ENCODE data around the gene TKT. TPM values are rescaled to one million over a fixed set of nuclear protein-coding genes. Genes with fewer than 3 reads are reported as not detected.

The TKT gene
- polyA plus RNA-seq, 4 donors: 58.8 to 407 (median 128) TPM

DNA sequence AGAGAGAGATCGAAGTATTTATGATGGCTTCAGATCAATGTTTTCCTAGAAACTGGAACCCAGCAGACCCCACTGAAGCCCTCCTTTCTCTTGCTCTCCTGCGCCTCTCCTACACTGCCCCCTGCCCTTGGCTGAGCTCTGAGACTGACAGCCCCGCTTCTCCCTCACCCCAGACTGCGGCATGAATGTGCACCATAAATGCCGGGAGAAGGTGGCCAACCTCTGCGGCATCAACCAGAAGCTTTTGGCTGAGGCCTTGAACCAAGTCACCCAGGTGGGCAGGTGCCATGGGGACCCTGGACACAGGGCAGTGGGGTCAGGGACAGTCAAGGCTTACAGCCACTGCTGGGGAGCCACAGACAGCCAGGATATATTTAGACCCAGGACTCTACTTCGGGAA lies 71.1 kb downstream of the TKT start:
- no peaks in the 10 kb centered on the region for H3K27me3 ChIP-seq (ENCODE audit: control insufficient read depth in 3 of 3, insufficient read depth in 3 of 3, low read length in 3 of 3)
- H3K27ac ChIP-seq (ENCODE audit: low read depth in 1 of 3, low read length in 2 of 3): no peak overlapping the region
- FAIRE-seq: no peak
- H3K9me3 ChIP-seq (ENCODE audit: control insufficient read depth in 2 of 2, insufficient read depth in 1 of 2, low read depth in 1 of 2, low read length in 1 of 2): no peaks in the 10 kb centered on the region
- H3K4me1 ChIP-seq (ENCODE audit: control insufficient read depth in 3 of 3, insufficient read depth in 2 of 3, low read depth in 1 of 3, low read length in 2 of 3): peaks cover 0 to 15% (median 2%) of the 10 kb centered on the region in 3 donors
- no peak overlapping the region for H3K4me3 ChIP-seq (ENCODE audit: low read depth in 1 of 3, low read length in 3 of 3)
- WGBS, 3 donors: 91 to 94% (median 93%) methylated on average over 7 of the region's 7 CpGs
- no peak for DNase-seq
- H3K36me3 ChIP-seq (ENCODE audit: control insufficient read depth in 3 of 3, insufficient read depth in 2 of 3, low read depth in 1 of 3, low read length in 3 of 3): peaks cover 34 to 89% (median 52%) of the 10 kb centered on the region in 3 donors

DNA sequence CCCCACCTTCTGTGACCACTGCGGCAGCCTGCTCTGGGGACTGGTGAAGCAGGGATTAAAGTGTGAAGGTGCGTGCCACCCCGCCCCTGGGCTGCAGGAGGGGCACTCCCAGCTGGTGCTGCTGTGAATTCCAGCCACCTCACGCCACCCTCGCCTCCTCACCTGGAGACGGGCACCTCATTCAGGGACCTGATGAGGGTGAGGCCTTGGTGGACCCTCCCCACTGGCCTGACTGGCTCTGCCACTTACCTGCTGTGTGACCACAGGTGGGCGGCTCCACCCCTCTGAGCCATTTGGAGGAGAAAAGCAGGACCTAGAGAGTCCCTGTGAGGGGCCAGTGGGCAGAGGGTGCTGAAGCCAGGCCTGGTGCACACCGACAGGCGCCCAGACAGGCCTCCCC lies 72.3 kb downstream of the TKT start:
- no peak overlapping the region for H3K27ac ChIP-seq (ENCODE audit: low read depth in 1 of 3, low read length in 2 of 3)
- H3K36me3 ChIP-seq (ENCODE audit: control insufficient read depth in 3 of 3, insufficient read depth in 2 of 3, low read depth in 1 of 3, low read length in 3 of 3): peaks cover 27 to 89% (median 53%) of the 10 kb centered on the region in 3 donors
- 96 to 98% (median 96%) methylated on average over 9 of the region's 9 CpGs for WGBS, 3 donors
- no peaks in the 10 kb centered on the region for H3K9me3 ChIP-seq (ENCODE audit: control insufficient read depth in 2 of 2, insufficient read depth in 1 of 2, low read depth in 1 of 2, low read length in 1 of 2)
- FAIRE-seq: no peak
- peaks cover 0 to 10% (median 2%) of the 10 kb centered on the region in 3 donors for H3K4me1 ChIP-seq (ENCODE audit: control insufficient read depth in 3 of 3, insufficient read depth in 2 of 3, low read depth in 1 of 3, low read length in 2 of 3)
- no peaks in the 10 kb centered on the region for H3K27me3 ChIP-seq (ENCODE audit: control insufficient read depth in 3 of 3, insufficient read depth in 3 of 3, low read length in 3 of 3)
- DNase-seq: no peak
- H3K4me3 ChIP-seq (ENCODE audit: low read depth in 1 of 3, low read length in 3 of 3): no peak overlapping the region

DNA sequence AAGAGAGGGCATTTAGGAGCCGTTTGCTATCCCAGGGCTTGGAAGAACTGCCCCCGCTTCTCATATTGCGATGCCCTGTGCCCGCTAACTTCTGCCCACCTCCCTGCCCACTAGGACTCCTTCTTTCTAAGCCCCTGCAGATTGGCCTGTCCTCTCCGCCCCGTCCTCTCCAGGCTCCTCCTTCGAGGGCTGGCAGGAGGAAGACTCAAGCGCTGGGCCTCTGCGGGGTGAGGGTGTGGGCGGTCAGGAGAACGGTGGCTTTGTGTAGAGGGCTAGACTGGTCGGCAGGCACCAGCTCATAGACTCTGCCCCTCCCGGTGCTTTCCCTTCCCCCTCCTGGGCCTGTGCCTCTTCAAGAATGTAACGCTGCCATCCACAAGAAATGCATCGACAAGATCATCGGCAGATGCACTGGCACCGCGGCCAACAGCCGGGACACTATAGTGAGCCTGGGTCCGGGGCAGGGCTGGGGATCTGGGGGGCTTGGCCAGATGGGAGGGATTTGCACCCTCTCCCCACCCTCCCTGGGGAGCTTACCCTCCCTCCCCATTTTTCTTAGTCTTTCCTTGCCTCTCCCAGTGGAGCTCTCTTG lies 73.0 kb downstream of the TKT start:
- Histone ChIP-seq H3K27ac (ENCODE audit: low read depth in 1 of 3, low read length in 2 of 3) (no peak overlapping the region), H3K36me3 (ENCODE audit: control insufficient read depth in 3 of 3, insufficient read depth in 2 of 3, low read depth in 1 of 3, low read length in 3 of 3) (peaks cover 26 to 91% (median 54%) of the 10 kb centered on the region in 3 donors)
- DNase-seq: no peak

DNA sequence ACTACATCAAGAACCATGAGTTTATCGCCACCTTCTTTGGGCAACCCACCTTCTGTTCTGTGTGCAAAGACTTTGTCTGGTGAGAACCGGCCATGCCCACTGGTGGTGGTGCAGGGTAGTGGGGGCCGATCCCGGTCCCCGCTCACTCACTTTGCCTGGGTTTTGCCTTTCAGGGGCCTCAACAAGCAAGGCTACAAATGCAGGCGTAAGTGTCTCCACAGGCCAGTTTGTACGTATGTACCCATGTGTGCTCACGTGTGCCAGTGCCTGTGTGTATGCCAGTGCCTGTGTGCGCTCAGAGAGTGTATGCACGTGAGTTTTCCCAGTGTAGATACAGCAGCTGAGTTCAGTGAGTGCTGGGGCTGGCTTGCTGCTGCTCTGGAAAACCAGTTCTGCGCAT lies 74.3 kb downstream of the TKT start:
- peaks cover 26 to 87% (median 53%) of the 10 kb centered on the region in 3 donors for H3K36me3 ChIP-seq (ENCODE audit: control insufficient read depth in 3 of 3, insufficient read depth in 2 of 3, low read depth in 1 of 3, low read length in 3 of 3)
- H3K27ac ChIP-seq (ENCODE audit: low read depth in 1 of 3, low read length in 2 of 3): no peak overlapping the region
- no peaks in the 10 kb centered on the region for H3K9me3 ChIP-seq (ENCODE audit: control insufficient read depth in 2 of 2, insufficient read depth in 1 of 2, low read depth in 1 of 2, low read length in 1 of 2)
- no peaks in the 10 kb centered on the region for H3K4me1 ChIP-seq (ENCODE audit: control insufficient read depth in 3 of 3, insufficient read depth in 2 of 3, low read depth in 1 of 3, low read length in 2 of 3)
- WGBS, 3 donors: 91 to 97% (median 97%) methylated on average over 11 of the region's 11 CpGs
- no peak overlapping the region for H3K4me3 ChIP-seq (ENCODE audit: low read depth in 1 of 3, low read length in 3 of 3)
- DNase-seq: no peak
- no peaks in the 10 kb centered on the region for H3K27me3 ChIP-seq (ENCODE audit: control insufficient read depth in 3 of 3, insufficient read depth in 3 of 3, low read length in 3 of 3)
- no peak for FAIRE-seq

More for the DNA sequence above, 73.0 kb downstream of the TKT start:
- FAIRE-seq: no peak
- Histone ChIP-seq H3K9me3 (ENCODE audit: control insufficient read depth in 2 of 2, insufficient read depth in 1 of 2, low read depth in 1 of 2, low read length in 1 of 2) (no peaks in the 10 kb centered on the region), H3K27me3 (ENCODE audit: control insufficient read depth in 3 of 3, insufficient read depth in 3 of 3, low read length in 3 of 3) (no peaks in the 10 kb centered on the region), H3K4me1 (ENCODE audit: control insufficient read depth in 3 of 3, insufficient read depth in 2 of 3, low read depth in 1 of 3, low read length in 2 of 3) (peaks cover 0 to 7% (median 2%) of the 10 kb centered on the region in 3 donors), H3K4me3 (ENCODE audit: low read depth in 1 of 3, low read length in 3 of 3) (no peak overlapping the region)
- WGBS, 3 donors: 86 to 92% (median 89%) methylated on average over 20 of the region's 20 CpGs

DNA sequence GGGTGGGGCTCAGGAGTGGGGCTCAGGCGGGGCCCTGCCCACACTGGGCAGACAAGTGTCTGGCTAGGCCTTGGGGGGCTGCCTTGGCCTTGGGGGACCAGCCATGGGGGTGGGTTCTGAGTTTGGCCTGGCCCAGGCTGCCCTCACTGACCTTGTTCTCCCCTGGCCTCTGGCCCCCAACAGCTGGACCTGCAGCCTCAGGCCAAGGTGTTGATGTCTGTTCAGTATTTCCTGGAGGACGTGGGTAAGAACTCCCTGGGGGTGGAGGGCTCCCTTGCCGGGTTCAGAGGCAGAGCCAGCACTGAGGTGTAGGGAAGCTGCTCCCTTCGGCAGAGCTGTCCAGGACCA lies 74.8 kb downstream of the TKT start:
- Histone ChIP-seq H3K27me3 (ENCODE audit: control insufficient read depth in 3 of 3, insufficient read depth in 3 of 3, low read length in 3 of 3) (no peaks in the 10 kb centered on the region), H3K36me3 (ENCODE audit: control insufficient read depth in 3 of 3, insufficient read depth in 2 of 3, low read depth in 1 of 3, low read length in 3 of 3) (peaks cover 21 to 87% (median 53%) of the 10 kb centered on the region in 3 donors), H3K4me3 (ENCODE audit: low read depth in 1 of 3, low read length in 3 of 3) (no peak overlapping the region), H3K4me1 (ENCODE audit: control insufficient read depth in 3 of 3, insufficient read depth in 2 of 3, low read depth in 1 of 3, low read length in 2 of 3) (no peaks in the 10 kb centered on the region), H3K9me3 (ENCODE audit: control insufficient read depth in 2 of 2, insufficient read depth in 1 of 2, low read depth in 1 of 2, low read length in 1 of 2) (no peaks in the 10 kb centered on the region), H3K27ac (ENCODE audit: low read depth in 1 of 3, low read length in 2 of 3) (no peak overlapping the region)
- 73 to 81% (median 77%) methylated on average over 4 of the region's 4 CpGs for WGBS, 3 donors
- DNase-seq: no peak
- no peak for FAIRE-seq

DNA sequence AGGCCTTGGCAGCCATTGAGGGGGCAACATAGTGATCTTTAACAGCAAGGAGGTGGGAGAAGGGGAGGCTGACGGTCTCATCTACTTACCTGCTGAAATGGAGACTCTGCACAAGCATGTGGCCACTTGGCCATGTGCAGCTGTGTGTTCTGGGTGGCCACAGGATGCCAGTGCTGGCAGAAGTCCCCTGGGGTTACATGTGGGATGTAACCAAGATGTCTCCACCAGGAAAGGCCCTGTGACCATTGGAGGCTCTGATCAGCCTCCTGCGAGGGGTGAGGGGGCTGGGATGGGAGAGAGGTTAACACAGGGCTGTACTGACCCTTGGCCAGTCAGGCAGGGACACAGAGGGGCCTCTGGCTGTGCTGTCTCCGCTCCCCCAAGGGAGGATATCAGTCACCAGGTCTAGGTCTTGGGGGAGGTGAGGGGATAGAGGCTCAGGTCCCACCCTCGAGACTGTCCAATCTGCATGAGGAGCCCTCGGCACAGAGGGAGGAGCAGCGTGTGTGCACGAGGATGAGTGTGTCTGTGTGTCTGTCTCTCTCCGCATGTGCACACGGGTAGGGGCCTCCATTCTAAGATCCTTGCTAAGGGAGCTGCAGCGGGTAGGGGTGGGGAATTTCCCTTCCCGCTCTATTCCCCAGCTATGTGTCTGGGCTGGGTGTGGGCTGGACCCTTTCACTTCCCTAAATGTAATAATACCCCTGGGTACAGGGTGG lies 75.4 kb downstream of the TKT start:
- H3K27ac ChIP-seq (ENCODE audit: low read depth in 1 of 3, low read length in 2 of 3): no peak overlapping the region
- H3K4me3 ChIP-seq (ENCODE audit: low read depth in 1 of 3, low read length in 3 of 3): no peak overlapping the region
- no peak for DNase-seq
- no peaks in the 10 kb centered on the region for H3K4me1 ChIP-seq (ENCODE audit: control insufficient read depth in 3 of 3, insufficient read depth in 2 of 3, low read depth in 1 of 3, low read length in 2 of 3)
- 81 to 86% (median 84%) methylated on average over 11 of the region's 11 CpGs for WGBS, 3 donors
- no peaks in the 10 kb centered on the region for H3K9me3 ChIP-seq (ENCODE audit: control insufficient read depth in 2 of 2, insufficient read depth in 1 of 2, low read depth in 1 of 2, low read length in 1 of 2)
- FAIRE-seq: no peak
- peaks cover 18 to 87% (median 48%) of the 10 kb centered on the region in 3 donors for H3K36me3 ChIP-seq (ENCODE audit: control insufficient read depth in 3 of 3, insufficient read depth in 2 of 3, low read depth in 1 of 3, low read length in 3 of 3)
- no peaks in the 10 kb centered on the region for H3K27me3 ChIP-seq (ENCODE audit: control insufficient read depth in 3 of 3, insufficient read depth in 3 of 3, low read length in 3 of 3)

DNA sequence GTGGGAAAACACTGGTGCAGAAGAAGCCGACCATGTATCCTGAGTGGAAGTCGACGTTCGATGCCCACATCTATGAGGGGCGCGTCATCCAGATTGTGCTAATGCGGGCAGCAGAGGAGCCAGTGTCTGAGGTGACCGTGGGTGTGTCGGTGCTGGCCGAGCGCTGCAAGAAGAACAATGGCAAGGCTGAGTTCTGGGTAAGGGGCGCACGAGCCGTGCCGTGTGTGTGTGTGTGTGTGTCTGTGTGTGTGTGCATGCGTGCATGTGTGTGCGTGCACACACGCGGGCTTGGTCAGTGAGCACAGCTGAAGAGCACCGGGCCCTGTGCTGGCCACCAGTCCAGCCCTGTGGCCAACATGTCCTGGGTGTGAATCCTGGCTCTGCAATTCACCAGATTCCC lies 76.2 kb downstream of the TKT start:
- H3K27me3 ChIP-seq (ENCODE audit: control insufficient read depth in 3 of 3, insufficient read depth in 3 of 3, low read length in 3 of 3): no peaks in the 10 kb centered on the region
- H3K4me1 ChIP-seq (ENCODE audit: control insufficient read depth in 3 of 3, insufficient read depth in 2 of 3, low read depth in 1 of 3, low read length in 2 of 3): no peaks in the 10 kb centered on the region
- WGBS, 3 donors: 95 to 99% (median 95%) methylated on average over 19 to 20 of the region's 20 CpGs
- no peak overlapping the region for H3K4me3 ChIP-seq (ENCODE audit: low read depth in 1 of 3, low read length in 3 of 3)
- FAIRE-seq (no peak), DNase-seq (no peak)
- no peaks in the 10 kb centered on the region for H3K9me3 ChIP-seq (ENCODE audit: control insufficient read depth in 2 of 2, insufficient read depth in 1 of 2, low read depth in 1 of 2, low read length in 1 of 2)
- no peak overlapping the region for H3K27ac ChIP-seq (ENCODE audit: low read depth in 1 of 3, low read length in 2 of 3)
- peaks cover 18 to 88% (median 43%) of the 10 kb centered on the region in 3 donors for H3K36me3 ChIP-seq (ENCODE audit: control insufficient read depth in 3 of 3, insufficient read depth in 2 of 3, low read depth in 1 of 3, low read length in 3 of 3)

DNA sequence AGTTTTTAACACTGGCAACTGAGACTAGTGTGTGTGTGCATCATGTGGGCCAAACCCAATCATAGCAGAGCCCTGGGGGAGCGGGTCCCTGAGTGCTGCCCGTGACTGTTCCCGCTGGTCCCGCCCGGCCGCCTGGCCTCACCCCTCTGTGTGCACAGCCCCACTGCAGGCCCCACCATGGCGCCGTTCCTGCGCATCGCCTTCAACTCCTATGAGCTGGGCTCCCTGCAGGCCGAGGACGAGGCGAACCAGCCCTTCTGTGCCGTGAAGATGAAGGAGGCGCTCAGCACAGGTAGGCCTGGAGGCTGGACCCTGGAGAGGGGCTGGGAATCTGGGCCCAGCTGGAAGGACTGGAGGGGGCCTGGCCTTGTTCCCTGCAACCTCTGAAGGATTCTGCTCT lies 77.6 kb downstream of the TKT start:
- H3K4me1 ChIP-seq (ENCODE audit: control insufficient read depth in 3 of 3, insufficient read depth in 2 of 3, low read depth in 1 of 3, low read length in 2 of 3): no peaks in the 10 kb centered on the region
- DNase-seq (no peak), FAIRE-seq (no peak)
- no peaks in the 10 kb centered on the region for H3K9me3 ChIP-seq (ENCODE audit: control insufficient read depth in 2 of 2, insufficient read depth in 1 of 2, low read depth in 1 of 2, low read length in 1 of 2)
- no peak overlapping the region for H3K27ac ChIP-seq (ENCODE audit: low read depth in 1 of 3, low read length in 2 of 3)
- WGBS, 3 donors: 92 to 96% (median 96%) methylated on average over 15 of the region's 15 CpGs
- no peaks in the 10 kb centered on the region for H3K27me3 ChIP-seq (ENCODE audit: control insufficient read depth in 3 of 3, insufficient read depth in 3 of 3, low read length in 3 of 3)
- peaks cover 15 to 94% (median 39%) of the 10 kb centered on the region in 3 donors for H3K36me3 ChIP-seq (ENCODE audit: control insufficient read depth in 3 of 3, insufficient read depth in 2 of 3, low read depth in 1 of 3, low read length in 3 of 3)
- H3K4me3 ChIP-seq (ENCODE audit: low read depth in 1 of 3, low read length in 3 of 3): no peak overlapping the region
